HG02943 (cell line): ENCODE data around the gene CDKN2B.
"Not testable (repeated sequence)": the region's sequence is repeated elsewhere in the genome, so short reads cannot be mapped to it uniquely, and the experiment has no call there.

Experiments
- ATAC-seq: cut with Tn5 transposase; IDR thresholded peaks from one replicate; pipeline ENCODE4 v1.9.1; 2021; ENCODE audit warnings: mild to moderate bottlenecking, low read depth, moderate library complexity; ENCODE audit not compliant: unreplicated experiment

CDKN2B gene

GRCh38 chr9:21970800-21971640 is 38.1 kb downstream of the CDKN2B start:
- no peak for ATAC-seq

- no peak for ATAC-seq
Observed at GRCh38 chr9:21969951-21970799, 38.9 kb downstream of the CDKN2B start.

- ATAC-seq: no peak
Observed at GRCh38 chr9:21969011-21969940, 39.8 kb downstream of the CDKN2B start.

GRCh38 chr9:21968331-21969010 is 40.6 kb downstream of the CDKN2B start:
- no peak for ATAC-seq

GRCh38 chr9:21967702-21968101 is 41.4 kb downstream of the CDKN2B start:
- no peak for ATAC-seq

GRCh38 chr9:21967169-21967568 is 41.9 kb downstream of the CDKN2B start:
- ATAC-seq: no peak

- ATAC-seq: no peak
Observed at GRCh38 chr9:21966140-21966851, 42.8 kb downstream of the CDKN2B start.

GRCh38 chr9:21965401-21965951 is 43.6 kb downstream of the CDKN2B start:
- no peak for ATAC-seq

GRCh38 chr9:21964925-21965385 is 44.1 kb downstream of the CDKN2B start:
- ATAC-seq: no peak

GRCh38 chr9:21961569-21961968 is 47.5 kb downstream of the CDKN2B start:
- ATAC-seq: no peak

- not testable (repeated sequence) for ATAC-seq
Observed at GRCh38 chr9:21959268-21959667, 49.8 kb downstream of the CDKN2B start.

GRCh38 chr9:21958833-21959232 is 50.3 kb downstream of the CDKN2B start:
- ATAC-seq: no peak
